ENCODE data around the gene CKAP5. TPM values are rescaled to one million over a fixed set of nuclear protein-coding genes. Genes with fewer than 3 reads are reported as not detected.

The CKAP5 gene
- total RNA-seq (2014; rRNA removed; shearing (Covaris generic)) (146 and 161 TPM in 2 replicates), total RNA-seq (2022) (243 and 275 TPM in 2 replicates), Bru-seq, nascent RNA (percentile 93 among the genes with signal in this experiment), BruChase-seq, experiment 1, labeled RNA remaining after a 6-hour chase (percentile 94 among the genes with signal in this experiment), BruChase-seq, experiment 2, labeled RNA remaining after a 2-hour chase (percentile 92 among the genes with signal in this experiment)
- long read RNA-seq, full-length matches to known transcripts = 106 of 174 reads
- long read RNA-seq, partial matches to known transcripts = 47 of 174 reads
- long read RNA-seq, other reads (novel, unspliced or antisense) = 21 of 174 reads

- intact Hi-C loops (cut with micrococcal nuclease; ENCODE audit: unreplicated experiment) = no loop called here
- POLR2A ChIA-PET = interaction anchor here (0.7 to 1.8 kb wide), 6 partner anchors 11 to 501 kb away, joined by 3 to 6 read pairs (median 3); no protein-coding TSS in a partner anchor
- H3K9me3 ChIP-seq (ENCODE audit: low read length) = no peaks in the 10 kb centered on the region
- peaks cover 24% of the 10 kb centered on the region for H3K36me3 ChIP-seq (ENCODE audit: insufficient read depth, low read length)
- H3K9me2 ChIP-seq (ENCODE audit: insufficient read depth, low read length) = no peaks in the 10 kb centered on the region
- peaks cover 18% of the 10 kb centered on the region for H3K4me1 ChIP-seq (ENCODE audit: insufficient read depth, low read length, poor library complexity, severe bottlenecking)
- peaks cover 48% of the 10 kb centered on the region for H3K79me2 ChIP-seq (ENCODE audit: insufficient read depth, low read depth, low read length)
- peaks cover 16% of the 10 kb centered on the region for H4K20me1 ChIP-seq (ENCODE audit: insufficient read depth, low read length)
- no TSS peak for BruUV-seq (replicated peaks)
- TF ChIP-seq EZH2phosphoT487 (IDR thresholded peaks at IDR 0.05; ENCODE audit: borderline replicate concordance, low read depth, low read length) = no peak
- no peak for TF ChIP-seq CTCF (conservative IDR thresholded peaks at IDR 0.05; ENCODE audit: low read length)
- peak within 1 kb of the TSS; percentile 79 for H3K4me2 ChIP-seq (ENCODE audit: low read length)
- H2AFZ ChIP-seq (ENCODE audit: low read length) = peak within 1 kb of the TSS; percentile 78
- CTCF ChIA-PET (ENCODE audit: unreplicated experiment) = interaction anchor here (0.6 kb wide), 1 partner anchor 150 kb away, joined by 3 read pairs; no protein-coding TSS in a partner anchor
- peak; percentile 94 for DNase-seq (ENCODE audit: low spot score)
- peak within 1 kb of the TSS; percentile 93 for H3K4me3 ChIP-seq (ENCODE audit: low read depth, low read length, poor library complexity, severe bottlenecking)
- peak within 1 kb of the TSS; percentile 61 for H3K27ac ChIP-seq (ENCODE audit: low read depth, low read length, poor library complexity, severe bottlenecking)
Measured at GRCh38 chr11:46845740-46846509, at the start of gene CKAP5. TSS of gene CKAP5 (minus strand) at chr11:46846280. CDS start at chr11:46821231, 25,049 bp downstream.

- intact Hi-C loops (cut with micrococcal nuclease; ENCODE audit: unreplicated experiment) = no loop called here
- no peak overlapping the region for H3K27ac ChIP-seq (ENCODE audit: low read depth, low read length, poor library complexity, severe bottlenecking)
- peaks cover 72% of the 10 kb centered on the region for H3K36me3 ChIP-seq (ENCODE audit: insufficient read depth, low read length)
- ChIA-PET POLR2A (no interaction called here), CTCF (ENCODE audit: unreplicated experiment) (no interaction called here)
- no peaks in the 10 kb centered on the region for H3K4me1 ChIP-seq (ENCODE audit: insufficient read depth, low read length, poor library complexity, severe bottlenecking)
- no peak overlapping the region for H2AFZ ChIP-seq (ENCODE audit: low read length)
- no peak for DNase-seq (ENCODE audit: low spot score)
- no peak overlapping the region for H3K4me2 ChIP-seq (ENCODE audit: low read length)
- no peaks in the 10 kb centered on the region for H3K9me3 ChIP-seq (ENCODE audit: low read length)
- TF ChIP-seq CTCF (conservative IDR thresholded peaks at IDR 0.05; ENCODE audit: low read length) (no peak), EZH2phosphoT487 (IDR thresholded peaks at IDR 0.05; ENCODE audit: borderline replicate concordance, low read depth, low read length) (no peak)
- no peak overlapping the region for H3K4me3 ChIP-seq (ENCODE audit: low read depth, low read length, poor library complexity, severe bottlenecking)
- no TSS peak for BruUV-seq (replicated peaks)
- no peaks in the 10 kb centered on the region for H4K20me1 ChIP-seq (ENCODE audit: insufficient read depth, low read length)
- no peaks in the 10 kb centered on the region for H3K79me2 ChIP-seq (ENCODE audit: insufficient read depth, low read depth, low read length)
- no peaks in the 10 kb centered on the region for H3K9me2 ChIP-seq (ENCODE audit: insufficient read depth, low read length)
Measured at GRCh38 chr11:46895821-46896220, 49.7 kb upstream of the CKAP5 start.
